ENCODE data around the gene ACSF2. TPM values are rescaled to one million over a fixed set of nuclear protein-coding genes. Genes with fewer than 3 reads are reported as not detected.

The ACSF2 gene
- total RNA-seq, 1 experiment from 2014 or later = 12.2 TPM

DNA sequence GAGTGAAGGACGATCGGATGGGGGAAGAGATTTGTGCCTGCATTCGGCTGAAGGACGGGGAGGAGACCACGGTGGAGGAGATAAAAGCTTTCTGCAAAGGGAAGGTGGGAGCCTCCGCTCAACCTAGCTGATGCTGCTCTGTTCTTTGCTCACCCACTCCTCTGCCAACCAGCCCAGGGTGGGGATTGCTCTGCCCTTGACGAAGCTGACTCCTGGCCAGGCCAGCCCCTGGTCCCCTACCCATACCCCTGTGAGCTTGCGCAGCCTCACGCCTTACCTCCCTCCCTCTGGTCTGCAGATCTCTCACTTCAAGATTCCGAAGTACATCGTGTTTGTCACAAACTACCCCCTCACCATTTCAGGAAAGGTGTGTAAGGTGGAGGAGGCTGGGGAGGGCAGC lies 47.9 kb downstream of the ACSF2 start:
- H3K4me1 ChIP-seq (ENCODE audit: insufficient read depth, low read length) = no peaks in the 10 kb centered on the region
- no peaks in the 10 kb centered on the region for H4K20me1 ChIP-seq (ENCODE audit: control insufficient read depth, insufficient read depth, insufficient read length)
- H2BK20ac ChIP-seq (ENCODE audit: low read depth, low read length, poor library complexity, severe bottlenecking) = no peak overlapping the region
- H3K79me1 ChIP-seq (ENCODE audit: insufficient read depth, low read depth, low read length, poor library complexity, severe bottlenecking) = no peaks in the 10 kb centered on the region
- peaks cover 2% of the 10 kb centered on the region; the same call in 1 of the 2 replicates for H3K27me3 ChIP-seq (ENCODE audit: insufficient read depth, low read length)
- no peak overlapping the region for H3K4me3 Mint-ChIP-seq
- no peak overlapping the region for H3K14ac ChIP-seq (ENCODE audit: insufficient read depth, low read length)
- TF ChIP-seq, protein P1, sequence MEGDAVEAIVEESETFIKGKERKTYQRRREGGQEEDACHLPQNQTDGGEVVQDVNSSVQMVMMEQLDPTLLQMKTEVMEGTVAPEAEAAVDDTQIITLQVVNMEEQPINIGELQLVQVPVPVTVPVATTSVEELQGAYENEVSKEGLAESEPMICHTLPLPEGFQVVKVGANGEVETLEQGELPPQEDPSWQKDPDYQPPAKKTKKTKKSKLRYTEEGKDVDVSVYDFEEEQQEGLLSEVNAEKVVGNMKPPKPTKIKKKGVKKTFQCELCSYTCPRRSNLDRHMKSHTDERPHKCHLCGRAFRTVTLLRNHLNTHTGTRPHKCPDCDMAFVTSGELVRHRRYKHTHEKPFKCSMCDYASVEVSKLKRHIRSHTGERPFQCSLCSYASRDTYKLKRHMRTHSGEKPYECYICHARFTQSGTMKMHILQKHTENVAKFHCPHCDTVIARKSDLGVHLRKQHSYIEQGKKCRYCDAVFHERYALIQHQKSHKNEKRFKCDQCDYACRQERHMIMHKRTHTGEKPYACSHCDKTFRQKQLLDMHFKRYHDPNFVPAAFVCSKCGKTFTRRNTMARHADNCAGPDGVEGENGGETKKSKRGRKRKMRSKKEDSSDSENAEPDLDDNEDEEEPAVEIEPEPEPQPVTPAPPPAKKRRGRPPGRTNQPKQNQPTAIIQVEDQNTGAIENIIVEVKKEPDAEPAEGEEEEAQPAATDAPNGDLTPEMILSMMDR (conservative IDR thresholded peaks at IDR 0.05) = no peak
- no peak overlapping the region for H2BK15ac ChIP-seq (ENCODE audit: low read depth, low read length)
- no peak overlapping the region for H4K8ac ChIP-seq (replicated peaks; ENCODE audit: insufficient read length, low read depth, low read length)
- no peak overlapping the region for H3K27ac ChIP-seq (ENCODE audit: insufficient read length, low read depth, low read length)
- no peaks in the 10 kb centered on the region for H3K79me2 ChIP-seq (ENCODE audit: insufficient read depth, low read length)
- no peaks in the 10 kb centered on the region for H3K9me3 Mint-ChIP-seq
- no peak for DNase-seq
- no peak overlapping the region; a peak in 1 of 7 replicates for H3K27ac Mint-ChIP-seq
- H3K27me3 Mint-ChIP-seq (ENCODE audit: low read depth) = peaks cover 30% of the 10 kb centered on the region
- H3K18ac ChIP-seq (ENCODE audit: insufficient read length, low read depth, low read length) = no peak overlapping the region
- no peak overlapping the region for H3K4me2 ChIP-seq (ENCODE audit: insufficient read depth, insufficient read length, low read length)
- no peak overlapping the region for H3T11ph ChIP-seq (ENCODE audit: low read length)
- no peak overlapping the region for H2BK12ac ChIP-seq (ENCODE audit: insufficient read length, low read depth, low read length)
- no peak overlapping the region for H3K9ac ChIP-seq (ENCODE audit: extremely low read depth, insufficient read length, low read length)
- peaks cover 0 to 2% (median 0%) of the 10 kb centered on the region in 3 experiments; a peak in 3 of 7 replicates for H3K36me3 Mint-ChIP-seq (ENCODE audit: insufficient read depth in 1 of 3, low read depth in 3 of 3)
- H2AFZ ChIP-seq (ENCODE audit: low read length) = no peak overlapping the region
- peaks cover 6 to 23% of the 10 kb centered on the region in 2 experiments for H3K4me1 Mint-ChIP-seq
- H4K5ac ChIP-seq (ENCODE audit: insufficient read length, low read depth, low read length) = no peak overlapping the region
- H3K56ac ChIP-seq (ENCODE audit: insufficient read length, low read depth, low read length) = no peak overlapping the region
- no peak overlapping the region for H2BK5ac ChIP-seq (ENCODE audit: insufficient read length, low read length)
- no peak overlapping the region for H4K91ac ChIP-seq (ENCODE audit: insufficient read length, low read depth, low read length)
- no peak overlapping the region for H2BK120ac ChIP-seq (ENCODE audit: low read depth, low read length, poor library complexity, severe bottlenecking)
- no peak overlapping the region for H3K23ac ChIP-seq (ENCODE audit: insufficient read length, low read depth, low read length)
- H3K4ac ChIP-seq (ENCODE audit: low read depth, low read length) = no peak overlapping the region
- H3K23me2 ChIP-seq (ENCODE audit: insufficient read length, low read depth, low read length, poor library complexity, severe bottlenecking) = no peaks in the 10 kb centered on the region
- H3K9me3 ChIP-seq (ENCODE audit: control insufficient read depth, low read depth, low read length) = no peaks in the 10 kb centered on the region
- H2AK5ac ChIP-seq (ENCODE audit: insufficient read length, low read length) = no peak overlapping the region
- WGBS (ENCODE audit: extremely low coverage, insufficient read length, low lambda C conversion rate) = no CpG with 5 or more reads among the region's 11 CpGs
